PC-3 (cell line): ENCODE measurements around the gene UBE2Q2. TPM values are rescaled to one million over a fixed set of nuclear protein-coding genes. Genes with fewer than 3 reads are reported as not detected.
"Not testable (repeated sequence)": the region's sequence is repeated elsewhere in the genome, so short reads cannot be mapped to it uniquely, and the experiment has no call there.

ENCODE experiments used
- ATAC-seq: fragments of 200-7000 bp; cut with Tn5 transposase; 2 replicates; pipeline ENCODE4 v1.9.1; 2020; ENCODE audit warnings: mild to moderate bottlenecking, moderate library complexity
- BruUV-seq: library from RNA; stranded (reverse); fragments of 400-500 nt; replicated peaks from 2 replicates; lab custom pipeline; 2021; lab: Mats Ljungman, UMichigan
- CTCF ChIA-PET: fragments of 300-600 bp; sonication (Branson Sonifier 250); formaldehyde crosslinking; loops from one replicate; lab custom pipeline; 2022; ENCODE audit warnings: antibody characterized with exemption; lab: Charles Lee
- POLR2A ChIA-PET: fragments of 300-600 bp; sonication (Branson Sonifier 250); formaldehyde crosslinking; loops from one replicate; lab custom pipeline; 2022; ENCODE audit warnings: antibody characterized with exemption; ENCODE audit not compliant: unreplicated experiment; lab: Charles Lee
- DNase-seq: peaks from one replicate; pipeline ENCODE4 v3.0.0-alpha.2; 2015
- H2AFZ ChIP-seq: fragments of 300-600 bp; sonication (generic); 2 replicates; pipeline ENCODE4 v1.6.0; 2016; ENCODE audit warnings: antibody characterized with exemption, low read length
- H3F3A ChIP-seq: fragments of 300-600 bp; sonication (generic); one replicate; pipeline ENCODE4 v1.6.0; 2017; ENCODE audit warnings: antibody characterized with exemption, low read length, control low read depth, mild to moderate bottlenecking; ENCODE audit not compliant: unreplicated experiment
- H3K27ac ChIP-seq: fragments of 300-600 bp; sonication (generic); 2 replicates; pipeline ENCODE4 v1.5.1; 2016; ENCODE audit warnings: mild to moderate bottlenecking, low read length
- H3K27me3 ChIP-seq: fragments of 300-600 bp; sonication (generic); 2 replicates; pipeline ENCODE4 v1.6.1; 2016; ENCODE audit warnings: low read length, mixed read lengths
- H3K36me3 ChIP-seq: fragments of 300-600 bp; sonication (generic); 2 replicates; pipeline ENCODE4 v1.6.1; 2016; ENCODE audit warnings: low read depth, mixed run types, low read length, mixed read lengths
- H3K4me1 ChIP-seq: fragments of 300-600 bp; sonication (generic); 2 replicates; pipeline ENCODE4 v1.5.1; 2016; ENCODE audit warnings: low read length; ENCODE audit not compliant: insufficient read depth
- H3K4me2 ChIP-seq: fragments of 300-600 bp; sonication (generic); 2 replicates; pipeline ENCODE4 v1.6.0; 2016; ENCODE audit warnings: low read length
- H3K4me3 ChIP-seq: fragments of 300-600 bp; sonication (generic); 2 replicates; pipeline ENCODE4 v1.5.1; 2016; ENCODE audit warnings: mild to moderate bottlenecking, low read length, mixed read lengths
- H3K79me2 ChIP-seq: fragments of 300-600 bp; sonication (generic); 2 replicates; pipeline ENCODE4 v1.6.1; 2017; ENCODE audit warnings: low read length, mixed read lengths
- H3K9ac ChIP-seq: fragments of 300-600 bp; sonication (generic); 2 replicates; pipeline ENCODE4 v1.6.0; 2016; ENCODE audit warnings: mild to moderate bottlenecking, low read length
- H3K9me2 ChIP-seq: fragments of 300-600 bp; sonication (generic); replicated peaks from 2 replicates; pipeline ENCODE4 v1.6.1; 2016; ENCODE audit warnings: mixed run types, low read length, mixed read lengths
- H3K9me3 ChIP-seq: fragments of 300-600 bp; sonication (generic); 2 replicates; pipeline ENCODE4 v1.6.1; 2016; ENCODE audit warnings: low read length, mixed read lengths
- H4K20me1 ChIP-seq: fragments of 300-600 bp; sonication (generic); 2 replicates; pipeline ENCODE4 v1.6.1; 2016; ENCODE audit warnings: low read length, mixed read lengths
- CTCF ChIP-seq: fragments of 300-600 bp; sonication (generic); conservative IDR thresholded peaks from 2 replicates; pipeline ENCODE4 v1.5.1; 2017; ENCODE audit warnings: antibody characterized with exemption, low read depth, mild to moderate bottlenecking, low read length
- EZH2 ChIP-seq: fragments of 300-600 bp; sonication (generic); IDR thresholded peaks from one replicate; pipeline ENCODE4 v1.6.1; 2017; ENCODE audit warnings: antibody characterized with exemption, mild to moderate bottlenecking, low read length; ENCODE audit not compliant: unreplicated experiment
- EZH2phosphoT487 ChIP-seq: fragments of 300-600 bp; sonication (generic); IDR thresholded peaks from 2 replicates; pipeline ENCODE4 v1.6.1; 2018; ENCODE audit warnings: mild to moderate bottlenecking, antibody characterized with exemption, low read length, borderline replicate concordance
- intact Hi-C: fragments of 100-400 bp; cut with micrococcal nuclease; formaldehyde crosslinking; loops from 2 replicates; pipeline ENCODE4 v1.9.0; 2023
- total RNA-seq: library from RNA; depleted of rRNA; stranded (reverse); fragments of >200 nt; gene quantifications from 2 replicates; pipeline ENCODE4 v1.2.3, GENCODE V29; 2014

The UBE2Q2 gene
- total RNA-seq, 1 experiment from 2014 or later, result 20.3 TPM

DNA sequence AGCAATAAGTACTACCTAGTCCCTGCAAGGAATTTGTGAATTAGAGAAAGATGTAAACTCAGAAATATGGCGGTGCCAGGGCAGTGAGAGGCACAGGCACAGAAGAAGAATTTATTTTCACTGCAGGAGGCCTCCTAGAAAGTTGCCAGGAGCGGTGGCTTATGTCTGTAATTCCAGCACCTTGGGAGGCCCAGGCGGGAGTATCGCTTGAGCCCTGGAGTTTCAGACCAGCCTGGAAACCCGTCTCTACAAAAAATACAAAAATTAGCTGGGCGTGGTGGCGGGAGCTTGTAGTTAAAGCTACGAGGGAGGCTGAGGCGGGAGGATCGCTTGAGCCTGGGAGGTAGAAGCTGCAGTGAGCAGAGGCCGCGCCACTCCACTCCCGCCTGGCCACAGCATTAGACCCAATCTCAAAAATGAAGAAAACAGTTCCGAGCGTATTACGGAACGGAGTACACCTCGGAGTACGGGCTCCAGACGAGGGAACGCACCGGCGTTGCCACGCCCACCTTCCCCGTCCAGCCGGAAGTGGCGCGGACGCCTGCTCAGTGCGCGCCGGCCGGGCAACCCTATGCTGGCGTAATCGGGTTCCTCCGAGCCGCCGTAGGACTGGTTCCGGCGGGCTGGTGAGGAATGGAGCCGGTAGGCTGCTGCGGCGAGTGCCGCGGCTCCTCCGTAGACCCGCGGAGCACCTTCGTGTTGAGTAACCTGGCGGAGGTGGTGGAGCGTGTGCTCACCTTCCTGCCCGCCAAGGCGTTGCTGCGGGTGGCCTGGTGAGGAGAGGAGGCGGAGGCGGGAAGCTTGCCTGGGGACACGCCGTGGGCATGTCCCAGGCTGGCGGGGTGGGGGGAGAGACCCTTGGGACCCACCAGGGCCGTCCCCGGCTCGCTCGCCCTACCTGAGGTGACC lies 60.3 kb downstream of the UBE2Q2 start, which contains the start of gene FBXO22:
Gene FBXO22 (plus strand): TSS at position 548 of the 909 bp plus-strand sequence. CDS start 86 bp downstream, at position 634.
- intact Hi-C loops, result no loop called here
- CTCF ChIA-PET, result interaction anchor here (1.0 kb wide), 1 partner anchor 155 kb away, joined by 3 read pairs; no protein-coding TSS in a partner anchor
- BruUV-seq, result TSS peak; percentile 91

DNA sequence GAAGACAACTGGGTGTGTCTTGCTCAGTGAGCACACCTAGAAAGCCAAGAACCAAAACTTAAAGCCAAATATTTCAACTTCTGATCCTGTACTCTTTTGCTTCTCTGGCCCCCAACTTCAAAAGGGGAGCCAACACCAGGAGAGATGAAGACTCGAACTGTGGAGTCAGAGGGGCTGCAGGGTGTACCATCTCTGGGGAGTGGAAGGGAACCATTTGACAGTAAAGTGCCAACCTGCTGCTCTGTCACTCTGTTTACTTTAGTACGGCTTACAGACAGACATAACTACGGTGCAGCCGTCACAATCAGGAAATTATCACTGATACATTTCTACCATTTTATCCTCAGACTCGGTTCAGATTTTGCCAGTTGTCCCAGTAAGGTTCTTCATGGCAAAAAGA lies 62.0 kb downstream of the UBE2Q2 start:
- peak overlapping the region; percentile 19; the same call in 1 of the 2 replicates for H2AFZ ChIP-seq
- no TSS peak for BruUV-seq
- H3K27ac ChIP-seq, result no peak overlapping the region
- peak overlapping the region; percentile 83; the same call in 1 of the 2 replicates for H3K9ac ChIP-seq
- H3K27me3 ChIP-seq, result no peaks in the 10 kb centered on the region
- H3K4me2 ChIP-seq, result peak overlapping the region; percentile 91
- TF ChIP-seq CTCF (no peak), EZH2 (no peak)
- no peaks in the 10 kb centered on the region for H3K9me3 ChIP-seq
- CTCF ChIA-PET, result interaction anchor here (0.6 kb wide), 1 partner anchor 61 kb away, joined by 5 read pairs; no protein-coding TSS in a partner anchor
- H3K9me2 ChIP-seq, result no peaks in the 10 kb centered on the region
- intact Hi-C loops, result no loop called here
- DNase-seq (no peak), ATAC-seq (no peak)
- no peaks in the 10 kb centered on the region for H4K20me1 ChIP-seq
- no peaks in the 10 kb centered on the region for H3F3A ChIP-seq
- H3K36me3 ChIP-seq, result peaks cover 17% of the 10 kb centered on the region; the same call in 1 of the 2 replicates
- peak overlapping the region; percentile 94 for H3K4me3 ChIP-seq
- H3K79me2 ChIP-seq, result peaks cover 63% of the 10 kb centered on the region
- POLR2A ChIA-PET, result no interaction called here
- peaks cover 21% of the 10 kb centered on the region; the same call in 1 of the 2 replicates for H3K4me1 ChIP-seq

More for the DNA sequence above, 60.3 kb downstream of the UBE2Q2 start, which contains the start of gene FBXO22:
- H3K9me3 ChIP-seq, result no peaks in the 10 kb centered on the region
- no peaks in the 10 kb centered on the region for H3K9me2 ChIP-seq
- H3F3A ChIP-seq, result no peaks in the 10 kb centered on the region
- peaks cover 47% of the 10 kb centered on the region for H3K79me2 ChIP-seq
- TF ChIP-seq EZH2 (no peak), CTCF (no peak), EZH2phosphoT487 (no peak)
- H3K27ac ChIP-seq, result peak within 1 kb of the TSS; percentile 75
- POLR2A ChIA-PET, result interaction anchor here (0.6 kb wide), 3 partner anchors 17 to 134 kb away, joined by 3 to 6 read pairs (median 4); partner anchors contain the start of gene UBE2Q2
- H3K36me3 ChIP-seq, result peaks cover 8% of the 10 kb centered on the region; the same call in 1 of the 2 replicates
- peak within 1 kb of the TSS; percentile 88 for H2AFZ ChIP-seq
- peak within 1 kb of the TSS; percentile 83 for H3K9ac ChIP-seq
- peaks cover 21% of the 10 kb centered on the region; the same call in 1 of the 2 replicates for H3K4me1 ChIP-seq
- DNase-seq (peak; percentile 95), ATAC-seq (peak; percentile 96)
- H3K4me2 ChIP-seq, result peak within 1 kb of the TSS; percentile 91
- no peaks in the 10 kb centered on the region for H4K20me1 ChIP-seq
- H3K27me3 ChIP-seq, result no peaks in the 10 kb centered on the region
- H3K4me3 ChIP-seq, result peak within 1 kb of the TSS; percentile 94

- intact Hi-C loops, BruUV-seq: not testable (repeated sequence)
- H3K36me3 ChIP-seq, result peaks cover 27% of the 10 kb centered on the region
Observed at GRCh38 chr15:75910355-75910754, 67.1 kb downstream of the UBE2Q2 start.

More at GRCh38 chr15:75910355-75910754, 67.1 kb downstream of the UBE2Q2 start:
- POLR2A ChIA-PET, H3K27me3 ChIP-seq, DNase-seq, H3K4me3 ChIP-seq, H3K9ac ChIP-seq, ATAC-seq, H2AFZ ChIP-seq, H3K27ac ChIP-seq, H3K4me2 ChIP-seq, H3F3A ChIP-seq, CTCF ChIA-PET, H3K9me3 ChIP-seq, H3K4me1 ChIP-seq, H4K20me1 ChIP-seq, H3K9me2 ChIP-seq: not testable (repeated sequence)
- H3K79me2 ChIP-seq, result peaks cover 78% of the 10 kb centered on the region
